Prostate gland (tissue), 2 donors: ENCODE data around the gene MEA1.

Experiments
- CTCF ChIP-seq, 4 experiments: fragments of 200-600 bp in 2 of 4; fragments of 450-650 bp in 2 of 4; sonication (generic) in 2 of 4; IDR thresholded peaks; 1 replicate in 3 of 4; 2 replicates in 1 of 4; pipeline ENCODE4 v1.5.1; 2016 to 2019; ENCODE audit warnings: antibody characterized with exemption in 4 of 4, mild to moderate bottlenecking in 2 of 4, moderate library complexity in 2 of 4
- POLR2A ChIP-seq: fragments of 450-650 bp; IDR thresholded peaks from one replicate; pipeline ENCODE4 v1.6.1; 2016; ENCODE audit warnings: antibody characterized with exemption, mild to moderate bottlenecking
- POLR2AphosphoS5 ChIP-seq: sonication (generic); formaldehyde crosslinking; IDR thresholded peaks from one replicate; pipeline ENCODE4 v1.6.1; 2017; ENCODE audit warnings: antibody characterized with exemption

GRCh38 chr6:43001843-43002242 is 11.9 kb downstream of the MEA1 start:
- TF ChIP-seq CTCF (IDR thresholded peaks at IDR 0.05) (no peak), POLR2A (no peak), POLR2AphosphoS5 (no peak)
